ENCODE results near the gene ATRNL1.

Gene ATRNL1

DNA sequence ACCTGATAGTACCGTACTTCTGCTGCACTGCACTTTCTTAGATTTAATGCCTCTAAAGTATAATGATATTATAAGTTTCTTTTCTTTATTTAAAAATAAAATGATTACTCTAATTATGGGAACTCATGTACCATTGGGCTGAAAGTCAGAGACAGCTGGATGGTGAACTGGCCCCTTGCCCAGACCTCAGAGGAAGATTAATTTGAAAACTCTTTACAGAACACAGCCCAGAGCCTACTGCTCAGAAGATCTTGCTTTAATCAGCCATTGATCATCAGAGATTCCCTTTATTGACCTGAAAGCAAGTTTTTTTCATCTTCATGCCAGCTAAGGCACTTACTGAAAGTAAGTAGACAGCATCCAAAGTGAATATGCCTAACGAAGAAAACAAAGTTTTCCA, 838.1 kb downstream of the ATRNL1 start:
- no peaks in the 10 kb centered on the region for H3K36me3 ChIP-seq (ENCODE audit: control insufficient read depth, low read depth, low read length)
- H3K27ac ChIP-seq (ENCODE audit: low read length): no peak overlapping the region
- H3K9me3 ChIP-seq (ENCODE audit: control insufficient read depth, low read depth, low read length): no peaks in the 10 kb centered on the region
- H3K4me3 ChIP-seq (ENCODE audit: low read length): no peak overlapping the region
- H3K27me3 ChIP-seq (ENCODE audit: control insufficient read depth, insufficient read depth, low read length): no peaks in the 10 kb centered on the region
- H3K4me1 ChIP-seq (ENCODE audit: control insufficient read depth, low read depth, low read length): no peaks in the 10 kb centered on the region
- H3K9ac ChIP-seq (ENCODE audit: low read length): no peak overlapping the region

DNA sequence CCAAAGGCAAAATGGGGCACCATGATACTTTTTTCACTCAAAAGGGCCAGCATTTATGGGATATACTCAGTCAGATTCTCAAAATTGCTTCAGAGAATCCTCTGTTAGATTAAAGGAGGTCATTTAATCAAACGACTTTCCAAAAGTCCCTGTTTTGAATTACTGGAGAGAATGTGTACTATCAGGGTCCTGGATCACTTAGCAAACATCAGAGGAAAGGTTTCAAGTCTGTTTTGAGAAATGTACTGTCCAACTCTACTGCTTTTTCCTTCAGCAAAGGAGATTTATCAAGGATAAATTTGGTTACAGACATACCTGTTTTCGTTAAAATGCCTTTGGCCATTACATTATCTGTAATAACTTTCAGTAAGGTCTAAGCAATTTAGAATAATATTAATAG, 838.9 kb downstream of the ATRNL1 start:
- no peaks in the 10 kb centered on the region for H3K27me3 ChIP-seq (ENCODE audit: control insufficient read depth, insufficient read depth, low read length)

DNA sequence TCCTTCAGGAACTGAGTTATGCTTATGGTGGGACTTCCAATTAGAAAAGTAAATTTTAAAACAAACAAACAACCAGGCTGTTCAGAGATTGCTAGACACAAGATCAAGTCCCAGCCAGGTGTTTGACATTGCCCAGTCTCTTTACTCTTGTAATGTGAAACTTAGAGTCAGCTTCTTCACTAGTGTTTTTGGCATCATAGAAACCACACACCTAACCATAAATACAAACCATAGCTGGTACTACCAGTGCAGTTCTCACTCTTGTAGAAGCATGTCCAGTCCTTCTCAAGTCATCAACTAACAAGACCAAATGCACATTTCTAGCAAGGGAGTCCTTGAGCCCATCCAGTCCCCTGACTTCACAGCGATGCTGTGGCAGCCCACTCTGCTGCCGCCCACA, 839.9 kb downstream of the ATRNL1 start:
- no peaks in the 10 kb centered on the region for H3K27me3 ChIP-seq (ENCODE audit: control insufficient read depth, insufficient read depth, low read length)
- H3K4me3 ChIP-seq (ENCODE audit: low read length): no peak overlapping the region
- no peak overlapping the region for H3K27ac ChIP-seq (ENCODE audit: low read length)
- H3K9me3 ChIP-seq (ENCODE audit: control insufficient read depth, low read depth, low read length): no peaks in the 10 kb centered on the region
- H3K36me3 ChIP-seq (ENCODE audit: control insufficient read depth, low read depth, low read length): no peaks in the 10 kb centered on the region
- no peaks in the 10 kb centered on the region for H3K4me1 ChIP-seq (ENCODE audit: control insufficient read depth, low read depth, low read length)
- H3K9ac ChIP-seq (ENCODE audit: low read length): no peak overlapping the region

More for the DNA sequence above, 838.9 kb downstream of the ATRNL1 start:
- no peaks in the 10 kb centered on the region for H3K9me3 ChIP-seq (ENCODE audit: control insufficient read depth, low read depth, low read length)
- no peak overlapping the region for H3K9ac ChIP-seq (ENCODE audit: low read length)
- H3K36me3 ChIP-seq (ENCODE audit: control insufficient read depth, low read depth, low read length): no peaks in the 10 kb centered on the region
- H3K27ac ChIP-seq (ENCODE audit: low read length): no peak overlapping the region
- no peak overlapping the region for H3K4me3 ChIP-seq (ENCODE audit: low read length)
- H3K4me1 ChIP-seq (ENCODE audit: control insufficient read depth, low read depth, low read length): no peaks in the 10 kb centered on the region

DNA sequence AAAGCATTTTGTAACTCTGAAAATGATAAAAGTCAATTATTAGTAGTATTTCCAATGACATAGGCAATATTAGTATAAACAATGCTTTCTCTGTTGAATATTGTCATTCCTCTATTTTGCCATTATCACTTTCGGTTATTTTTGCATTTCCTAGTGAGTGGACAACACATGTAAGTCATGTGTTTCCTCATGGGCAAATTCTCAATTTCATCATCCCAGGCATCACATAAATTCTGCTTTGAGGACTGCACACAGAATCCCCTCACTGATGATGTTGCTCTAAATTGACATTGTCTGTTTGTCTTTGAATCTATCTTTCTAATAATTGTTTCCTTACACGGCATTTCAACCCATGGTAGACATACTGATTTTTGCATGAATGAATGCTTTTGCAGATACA, 842.6 kb downstream of the ATRNL1 start:
- Histone ChIP-seq H3K9ac (ENCODE audit: low read length) (no peak overlapping the region), H3K4me1 (ENCODE audit: control insufficient read depth, low read depth, low read length) (no peaks in the 10 kb centered on the region), H3K27ac (ENCODE audit: low read length) (no peak overlapping the region), H3K27me3 (ENCODE audit: control insufficient read depth, insufficient read depth, low read length) (no peaks in the 10 kb centered on the region), H3K36me3 (ENCODE audit: control insufficient read depth, low read depth, low read length) (no peaks in the 10 kb centered on the region), H3K9me3 (ENCODE audit: control insufficient read depth, low read depth, low read length) (no peaks in the 10 kb centered on the region), H3K4me3 (ENCODE audit: low read length) (no peak overlapping the region)

DNA sequence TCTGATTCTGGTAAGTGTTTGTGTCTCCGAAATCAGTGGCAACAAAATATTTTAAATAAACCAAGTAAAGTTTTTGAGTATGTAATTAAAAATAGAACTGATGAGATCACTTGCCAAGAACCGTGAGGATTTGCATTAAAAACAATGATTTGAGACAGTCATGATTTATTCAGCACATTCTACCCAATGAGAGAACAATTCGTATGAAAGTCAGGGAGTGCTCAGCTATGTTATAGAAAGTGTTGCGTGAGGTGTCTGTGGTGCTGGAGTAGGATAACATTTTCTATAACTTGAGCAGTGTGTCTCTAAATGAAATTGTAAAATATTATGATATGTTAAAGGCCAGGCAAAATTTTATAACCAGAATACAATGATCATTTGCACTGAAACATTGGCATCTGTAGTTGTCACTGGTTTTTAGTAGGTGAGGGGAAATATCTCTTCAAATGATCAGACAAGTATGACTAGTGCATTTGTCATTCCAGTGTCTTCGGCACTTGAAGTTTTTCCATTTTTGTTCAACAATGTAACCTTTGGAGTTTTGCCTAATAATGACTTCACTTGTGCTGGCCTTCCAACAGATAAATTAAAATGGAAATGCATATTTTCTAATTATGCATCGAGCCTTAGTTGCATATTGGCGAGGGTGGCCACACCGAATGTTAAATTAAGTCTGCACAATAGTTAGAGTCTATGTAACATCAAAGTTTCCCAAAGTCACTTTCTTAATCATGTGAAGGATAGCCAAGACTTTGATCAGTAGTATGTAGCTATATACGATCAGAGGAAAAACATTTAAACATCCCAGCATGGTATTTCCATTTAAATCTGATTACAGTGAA, 844.0 kb downstream of the ATRNL1 start:
- Histone ChIP-seq H3K36me3 (ENCODE audit: control insufficient read depth, low read depth, low read length) (no peaks in the 10 kb centered on the region), H3K4me1 (ENCODE audit: control insufficient read depth, low read depth, low read length) (no peaks in the 10 kb centered on the region), H3K27ac (ENCODE audit: low read length) (no peak overlapping the region), H3K4me3 (ENCODE audit: low read length) (no peak overlapping the region), H3K27me3 (ENCODE audit: control insufficient read depth, insufficient read depth, low read length) (no peaks in the 10 kb centered on the region), H3K9me3 (ENCODE audit: control insufficient read depth, low read depth, low read length) (no peaks in the 10 kb centered on the region), H3K9ac (ENCODE audit: low read length) (no peak overlapping the region)

DNA sequence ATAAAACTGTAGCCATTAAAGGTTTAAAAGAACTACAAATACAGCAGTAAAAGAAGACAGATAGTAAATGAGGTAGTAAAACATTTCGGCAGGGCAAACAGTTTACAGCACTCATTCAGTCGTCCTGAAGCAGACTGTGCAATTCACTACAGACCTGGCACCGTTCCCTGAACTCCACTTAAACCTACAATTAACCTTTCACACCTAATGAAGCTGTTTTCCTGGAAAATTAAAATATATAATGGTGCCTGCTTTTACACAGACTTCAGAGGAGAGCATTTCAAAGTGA, 844.5 kb downstream of the ATRNL1 start:
- H3K9ac ChIP-seq (ENCODE audit: low read length): no peak overlapping the region
- no peak overlapping the region for H3K27ac ChIP-seq (ENCODE audit: low read length)

DNA sequence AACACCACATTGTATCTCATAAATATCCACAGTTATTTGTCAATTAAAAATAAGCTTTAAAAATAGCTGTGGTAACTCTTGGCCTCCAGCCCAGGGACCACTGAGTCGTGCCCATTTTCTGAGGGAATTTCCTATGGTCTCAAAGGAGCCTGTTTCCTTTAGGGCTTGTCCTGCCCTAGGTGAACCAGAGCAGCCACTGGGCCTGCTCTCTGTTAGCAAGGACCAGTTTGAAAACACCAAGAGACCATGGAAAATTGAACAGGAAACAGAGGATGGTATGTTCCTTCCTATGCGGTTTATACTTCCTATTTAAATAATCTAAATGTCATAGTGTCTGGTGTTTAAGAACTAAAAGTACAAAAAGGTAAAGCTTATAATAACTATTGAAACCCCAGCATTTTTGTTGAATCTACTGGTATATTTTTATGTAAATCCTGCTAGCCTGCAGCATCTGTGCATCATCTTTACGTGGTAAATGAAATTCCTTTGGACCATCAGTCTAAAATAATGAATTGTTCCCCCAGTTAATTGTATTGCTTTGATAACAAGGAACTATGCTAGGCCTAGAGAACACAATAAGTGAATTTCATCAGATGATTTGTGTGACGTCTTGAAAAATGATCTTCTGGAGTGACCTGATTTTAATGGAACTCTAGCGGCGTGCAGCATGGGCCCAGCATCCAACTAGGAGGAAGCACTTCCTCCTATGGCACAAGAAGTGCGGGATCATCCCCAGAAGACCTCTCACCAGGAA, 846.1 kb downstream of the ATRNL1 start:
- no peaks in the 10 kb centered on the region for H3K4me1 ChIP-seq (ENCODE audit: control insufficient read depth, low read depth, low read length)

More for the DNA sequence above, 844.5 kb downstream of the ATRNL1 start:
- Histone ChIP-seq H3K4me1 (ENCODE audit: control insufficient read depth, low read depth, low read length) (no peaks in the 10 kb centered on the region), H3K36me3 (ENCODE audit: control insufficient read depth, low read depth, low read length) (no peaks in the 10 kb centered on the region), H3K4me3 (ENCODE audit: low read length) (no peak overlapping the region), H3K9me3 (ENCODE audit: control insufficient read depth, low read depth, low read length) (no peaks in the 10 kb centered on the region), H3K27me3 (ENCODE audit: control insufficient read depth, insufficient read depth, low read length) (no peaks in the 10 kb centered on the region)

DNA sequence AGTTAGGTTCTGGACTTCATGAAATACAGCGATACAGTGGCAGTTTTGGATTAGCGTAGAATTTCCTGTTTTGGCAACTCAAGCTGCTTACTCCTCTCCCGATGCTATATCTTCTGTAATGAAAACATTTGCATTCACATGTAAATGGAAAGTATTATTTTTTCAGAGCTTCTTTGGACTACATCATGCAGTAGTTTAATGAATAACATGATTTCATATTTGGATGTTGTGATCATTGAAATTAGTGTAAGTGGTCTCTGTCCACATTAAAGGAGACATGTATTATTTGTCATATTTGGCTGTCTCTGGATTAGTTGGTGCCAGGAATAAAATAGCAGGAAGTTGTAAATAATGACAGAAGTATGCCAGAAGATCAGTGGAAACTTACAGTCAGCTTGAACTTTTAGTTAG, 848.2 kb downstream of the ATRNL1 start:
- H3K27me3 ChIP-seq (ENCODE audit: control insufficient read depth, insufficient read depth, low read length): no peaks in the 10 kb centered on the region
- no peaks in the 10 kb centered on the region for H3K36me3 ChIP-seq (ENCODE audit: control insufficient read depth, low read depth, low read length)
- H3K4me3 ChIP-seq (ENCODE audit: low read length): no peak overlapping the region
- H3K9ac ChIP-seq (ENCODE audit: low read length): no peak overlapping the region
- no peaks in the 10 kb centered on the region for H3K9me3 ChIP-seq (ENCODE audit: control insufficient read depth, low read depth, low read length)
- no peak overlapping the region for H3K27ac ChIP-seq (ENCODE audit: low read length)
- no peaks in the 10 kb centered on the region for H3K4me1 ChIP-seq (ENCODE audit: control insufficient read depth, low read depth, low read length)

More for the DNA sequence above, 846.1 kb downstream of the ATRNL1 start:
- no peaks in the 10 kb centered on the region for H3K27me3 ChIP-seq (ENCODE audit: control insufficient read depth, insufficient read depth, low read length)
- no peak overlapping the region for H3K27ac ChIP-seq (ENCODE audit: low read length)
- no peak overlapping the region for H3K4me3 ChIP-seq (ENCODE audit: low read length)
- no peaks in the 10 kb centered on the region for H3K9me3 ChIP-seq (ENCODE audit: control insufficient read depth, low read depth, low read length)
- H3K9ac ChIP-seq (ENCODE audit: low read length): no peak overlapping the region
- H3K36me3 ChIP-seq (ENCODE audit: control insufficient read depth, low read depth, low read length): no peaks in the 10 kb centered on the region

DNA sequence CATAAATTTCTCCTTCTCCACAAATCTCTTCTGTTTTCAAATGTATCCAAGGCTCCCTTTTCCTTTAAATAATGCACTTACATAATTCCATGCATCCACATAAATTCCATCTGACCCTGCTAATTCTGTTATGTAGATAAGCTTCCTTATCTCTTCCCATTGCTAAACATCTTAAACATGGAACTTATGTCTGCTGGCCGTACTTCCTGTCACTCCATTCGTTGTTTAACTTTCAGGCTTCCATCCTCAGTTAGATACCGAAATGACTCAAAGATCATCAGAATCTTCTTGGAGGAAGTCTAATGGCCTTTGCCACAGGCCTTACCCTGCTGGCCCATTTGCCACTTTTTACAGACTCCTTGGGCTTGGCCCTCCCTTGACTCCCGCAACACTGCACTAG, 848.9 kb downstream of the ATRNL1 start:
- no peak overlapping the region for H3K27ac ChIP-seq (ENCODE audit: low read length)
- H3K4me1 ChIP-seq (ENCODE audit: control insufficient read depth, low read depth, low read length): peaks cover 3% of the 10 kb centered on the region
- H3K9me3 ChIP-seq (ENCODE audit: control insufficient read depth, low read depth, low read length): no peaks in the 10 kb centered on the region
- H3K27me3 ChIP-seq (ENCODE audit: control insufficient read depth, insufficient read depth, low read length): no peaks in the 10 kb centered on the region
- no peak overlapping the region for H3K9ac ChIP-seq (ENCODE audit: low read length)
- no peaks in the 10 kb centered on the region for H3K36me3 ChIP-seq (ENCODE audit: control insufficient read depth, low read depth, low read length)
- H3K4me3 ChIP-seq (ENCODE audit: low read length): no peak overlapping the region

DNA sequence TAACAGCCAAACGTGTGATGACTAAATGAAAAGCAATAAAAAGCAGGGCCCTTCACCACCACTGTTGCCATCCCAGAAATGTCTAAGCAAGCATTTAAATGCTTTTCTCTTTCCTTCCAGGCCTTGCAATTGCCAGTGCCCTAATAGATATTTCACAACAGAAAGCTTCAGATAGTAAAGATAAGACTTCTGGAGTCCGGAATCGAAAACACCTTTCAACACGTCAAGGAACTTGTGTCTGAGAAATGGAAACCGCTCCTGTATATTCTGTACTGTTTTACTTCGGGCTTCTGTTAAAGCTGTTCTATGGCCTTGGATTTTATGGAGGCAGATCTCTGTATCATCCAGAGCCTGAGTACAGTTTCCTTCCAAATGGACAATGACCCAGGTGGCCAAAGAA, 851.4 kb downstream of the ATRNL1 start:
- Histone ChIP-seq H3K27me3 (ENCODE audit: control insufficient read depth, insufficient read depth, low read length) (no peaks in the 10 kb centered on the region), H3K36me3 (ENCODE audit: control insufficient read depth, low read depth, low read length) (no peaks in the 10 kb centered on the region), H3K9ac (ENCODE audit: low read length) (no peak overlapping the region), H3K27ac (ENCODE audit: low read length) (no peak overlapping the region), H3K4me3 (ENCODE audit: low read length) (no peak overlapping the region), H3K4me1 (ENCODE audit: control insufficient read depth, low read depth, low read length) (peaks cover 9% of the 10 kb centered on the region), H3K9me3 (ENCODE audit: control insufficient read depth, low read depth, low read length) (no peaks in the 10 kb centered on the region)

DNA sequence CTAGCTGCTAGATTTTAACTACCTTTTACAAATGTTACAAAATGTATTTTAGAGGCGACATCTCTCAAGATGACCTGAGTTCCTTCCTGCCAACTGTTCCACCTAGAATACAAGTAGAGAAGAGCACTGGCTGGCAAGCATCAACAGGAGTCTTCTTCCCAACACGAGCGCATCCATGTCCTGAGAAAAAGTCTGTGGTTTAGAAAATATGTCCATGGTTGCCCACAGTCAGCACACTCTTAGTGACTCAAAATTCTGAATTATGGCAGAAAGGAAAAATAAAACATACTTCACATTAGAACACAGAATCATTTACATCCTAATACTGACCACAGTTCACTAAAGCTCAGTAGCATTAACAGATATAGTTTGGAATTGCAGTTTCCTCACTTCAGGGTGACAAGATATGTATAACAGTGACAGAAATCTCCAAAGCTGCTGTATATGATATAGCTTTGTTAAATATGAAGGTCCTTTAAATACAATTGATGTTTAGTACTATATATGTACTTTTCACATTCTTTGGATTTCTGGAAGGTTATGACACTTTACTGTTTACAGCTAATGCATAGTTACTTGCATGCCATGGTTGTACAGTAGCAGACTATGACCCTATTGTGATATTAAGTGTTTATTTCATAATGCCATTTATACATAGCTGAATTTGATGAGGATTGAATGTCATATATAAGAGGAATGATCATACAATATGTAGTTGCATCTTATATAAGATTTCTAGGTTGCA, 852.7 kb downstream of the ATRNL1 start:
- H3K9ac ChIP-seq (ENCODE audit: low read length): no peak overlapping the region
- H3K9me3 ChIP-seq (ENCODE audit: control insufficient read depth, low read depth, low read length): no peaks in the 10 kb centered on the region
- H3K4me1 ChIP-seq (ENCODE audit: control insufficient read depth, low read depth, low read length): peaks cover 9% of the 10 kb centered on the region
- no peaks in the 10 kb centered on the region for H3K36me3 ChIP-seq (ENCODE audit: control insufficient read depth, low read depth, low read length)
- H3K4me3 ChIP-seq (ENCODE audit: low read length): no peak overlapping the region
- no peaks in the 10 kb centered on the region for H3K27me3 ChIP-seq (ENCODE audit: control insufficient read depth, insufficient read depth, low read length)
- no peak overlapping the region for H3K27ac ChIP-seq (ENCODE audit: low read length)
